Measurements from ENCODE around the gene RAB4B. TPM values are rescaled to one million over a fixed set of nuclear protein-coding genes. Genes with fewer than 3 reads are reported as not detected.

RAB4B gene
- total RNA-seq, 1 donor from 2014 or later, result 12.9 TPM

DNA sequence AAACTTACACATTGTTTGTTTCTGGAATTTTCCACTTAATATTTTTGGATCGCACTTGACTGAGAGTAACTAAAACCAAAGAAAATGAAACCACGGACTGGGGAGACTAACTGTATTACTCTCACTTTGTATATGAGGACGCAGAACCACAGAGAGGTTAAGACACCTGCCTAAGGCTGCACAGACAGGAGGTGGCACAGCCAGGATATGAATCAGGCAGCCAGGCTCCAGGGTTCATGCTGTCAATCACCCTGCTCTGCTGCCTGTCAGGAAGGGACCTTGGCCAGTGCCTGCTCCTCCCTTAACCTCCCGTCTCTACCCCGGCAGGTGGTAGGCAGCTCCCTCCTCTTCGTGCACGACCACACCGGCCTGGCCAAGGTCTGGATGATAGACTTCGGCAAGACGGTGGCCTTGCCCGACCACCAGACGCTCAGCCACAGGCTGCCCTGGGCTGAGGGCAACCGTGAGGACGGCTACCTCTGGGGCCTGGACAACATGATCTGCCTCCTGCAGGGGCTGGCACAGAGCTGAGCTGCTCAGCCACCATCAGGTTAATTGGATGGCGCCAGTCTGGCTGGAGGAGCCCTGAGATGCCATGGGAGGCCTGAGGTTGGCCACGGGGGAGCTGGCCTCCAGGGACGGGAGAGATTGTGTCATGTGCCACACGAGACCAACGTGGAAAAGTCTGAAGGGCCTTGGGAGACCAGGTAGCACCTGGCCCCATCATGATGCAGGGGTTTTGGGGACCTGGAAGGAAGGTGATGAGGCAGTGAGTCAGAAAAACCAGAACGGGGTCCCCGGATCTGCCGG lies 38.8 kb upstream of the RAB4B start:
- H3K9me3 Mint-ChIP-seq, result no peaks in the 10 kb centered on the region
- H3K27ac Mint-ChIP-seq, result no peak overlapping the region
- peaks cover 10% of the 10 kb centered on the region for H3K36me3 Mint-ChIP-seq
- Histone ChIP-seq H3K27ac (no peak overlapping the region), H3F3A (ENCODE audit: low read depth) (peaks cover 4% of the 10 kb centered on the region), H3K27me3 (no peaks in the 10 kb centered on the region), H3K4me2 (no peak overlapping the region), H3K36me3 (no peaks in the 10 kb centered on the region), H4K20me1 (ENCODE audit: low read depth) (no peaks in the 10 kb centered on the region), H3K79me2 (ENCODE audit: low read depth) (no peaks in the 10 kb centered on the region), H3K9me3 (ENCODE audit: low read depth) (no peaks in the 10 kb centered on the region), H2AFZ (replicated peaks) (no peak overlapping the region), H3K4me1 (no peaks in the 10 kb centered on the region), H3K4me3 (no peak overlapping the region), H3K9ac (no peak overlapping the region)
- no peak for DNase-seq (ENCODE audit: low spot score)
- no peak overlapping the region for H3K4me3 Mint-ChIP-seq
- TF ChIP-seq, protein P1, sequence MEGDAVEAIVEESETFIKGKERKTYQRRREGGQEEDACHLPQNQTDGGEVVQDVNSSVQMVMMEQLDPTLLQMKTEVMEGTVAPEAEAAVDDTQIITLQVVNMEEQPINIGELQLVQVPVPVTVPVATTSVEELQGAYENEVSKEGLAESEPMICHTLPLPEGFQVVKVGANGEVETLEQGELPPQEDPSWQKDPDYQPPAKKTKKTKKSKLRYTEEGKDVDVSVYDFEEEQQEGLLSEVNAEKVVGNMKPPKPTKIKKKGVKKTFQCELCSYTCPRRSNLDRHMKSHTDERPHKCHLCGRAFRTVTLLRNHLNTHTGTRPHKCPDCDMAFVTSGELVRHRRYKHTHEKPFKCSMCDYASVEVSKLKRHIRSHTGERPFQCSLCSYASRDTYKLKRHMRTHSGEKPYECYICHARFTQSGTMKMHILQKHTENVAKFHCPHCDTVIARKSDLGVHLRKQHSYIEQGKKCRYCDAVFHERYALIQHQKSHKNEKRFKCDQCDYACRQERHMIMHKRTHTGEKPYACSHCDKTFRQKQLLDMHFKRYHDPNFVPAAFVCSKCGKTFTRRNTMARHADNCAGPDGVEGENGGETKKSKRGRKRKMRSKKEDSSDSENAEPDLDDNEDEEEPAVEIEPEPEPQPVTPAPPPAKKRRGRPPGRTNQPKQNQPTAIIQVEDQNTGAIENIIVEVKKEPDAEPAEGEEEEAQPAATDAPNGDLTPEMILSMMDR (IDR thresholded peaks at IDR 0.05), result no peak
- TF ChIP-seq EZH2phosphoT487 (IDR thresholded peaks at IDR 0.05) (no peak), EZH2 (IDR thresholded peaks at IDR 0.05) (no peak)
- peaks cover 4% of the 10 kb centered on the region for H3K27me3 Mint-ChIP-seq (ENCODE audit: insufficient read depth, low read depth)
- H3K4me1 Mint-ChIP-seq, result no peaks in the 10 kb centered on the region

DNA sequence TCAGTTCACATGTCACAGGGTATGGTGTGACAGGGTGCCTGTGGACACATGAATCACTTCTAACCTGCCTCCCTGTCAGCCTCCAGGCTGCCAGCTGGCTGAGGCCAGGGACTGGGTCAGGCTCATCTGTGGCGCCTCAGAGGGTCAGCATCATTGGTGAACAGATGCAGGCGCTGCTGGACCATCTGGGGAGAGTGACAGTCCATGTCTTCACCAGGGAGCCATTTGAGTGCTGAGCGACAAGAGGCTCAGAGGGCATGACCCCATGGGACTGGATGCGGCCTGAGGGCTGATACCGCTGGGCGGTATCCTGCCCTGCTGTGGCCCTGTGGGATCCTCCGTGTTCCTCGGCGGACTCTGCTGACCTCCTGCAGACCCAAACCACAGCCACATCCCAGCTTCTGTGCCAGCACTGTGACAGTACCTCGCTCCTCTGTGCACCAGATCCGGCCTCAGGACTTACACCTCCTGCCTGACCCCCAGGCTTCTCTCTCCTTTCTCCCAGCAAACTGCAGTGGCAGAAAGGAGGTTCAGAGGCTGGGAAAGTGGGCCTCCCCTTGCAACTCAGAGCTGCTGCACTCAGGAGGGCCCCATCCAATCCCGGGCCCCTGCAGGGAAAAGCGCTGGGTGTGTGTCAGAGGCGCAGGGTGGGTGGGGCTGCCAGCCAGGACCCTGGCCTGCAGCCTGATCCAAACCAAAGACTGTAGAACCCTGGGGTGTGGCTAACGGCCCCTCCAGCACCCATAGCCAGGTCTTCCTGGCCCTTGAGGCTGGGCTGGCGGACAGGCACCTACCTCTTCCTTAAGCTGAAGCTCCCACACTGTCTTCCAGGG lies 38.0 kb upstream of the RAB4B start:
- H3K27ac ChIP-seq, result peak overlapping the region; percentile 37
- no peak overlapping the region for H3K9ac ChIP-seq
- no peaks in the 10 kb centered on the region for H3K79me2 ChIP-seq (ENCODE audit: low read depth)
- H3K9me3 Mint-ChIP-seq, result no peaks in the 10 kb centered on the region
- H3K36me3 ChIP-seq, result no peaks in the 10 kb centered on the region
- no peak overlapping the region for H3K4me3 Mint-ChIP-seq
- H3K9me3 ChIP-seq (ENCODE audit: low read depth), result no peaks in the 10 kb centered on the region
- H3F3A ChIP-seq (ENCODE audit: low read depth), result peaks cover 4% of the 10 kb centered on the region
- peaks cover 10% of the 10 kb centered on the region for H3K36me3 Mint-ChIP-seq
- no peaks in the 10 kb centered on the region for H3K4me1 Mint-ChIP-seq
- H2AFZ ChIP-seq (replicated peaks), result no peak overlapping the region
- no peaks in the 10 kb centered on the region for H4K20me1 ChIP-seq (ENCODE audit: low read depth)
- H3K4me1 ChIP-seq, result no peaks in the 10 kb centered on the region
- no peak overlapping the region for H3K4me2 ChIP-seq
- no peak overlapping the region for H3K27ac Mint-ChIP-seq
- no peak for DNase-seq (ENCODE audit: low spot score)
- H3K27me3 ChIP-seq, result no peaks in the 10 kb centered on the region
- TF ChIP-seq EZH2 (IDR thresholded peaks at IDR 0.05) (no peak), EZH2phosphoT487 (IDR thresholded peaks at IDR 0.05) (no peak)
- TF ChIP-seq, protein P1 (IDR thresholded peaks at IDR 0.05), result no peak
- H3K4me3 ChIP-seq, result no peak overlapping the region
- peaks cover 4% of the 10 kb centered on the region for H3K27me3 Mint-ChIP-seq (ENCODE audit: insufficient read depth, low read depth)

DNA sequence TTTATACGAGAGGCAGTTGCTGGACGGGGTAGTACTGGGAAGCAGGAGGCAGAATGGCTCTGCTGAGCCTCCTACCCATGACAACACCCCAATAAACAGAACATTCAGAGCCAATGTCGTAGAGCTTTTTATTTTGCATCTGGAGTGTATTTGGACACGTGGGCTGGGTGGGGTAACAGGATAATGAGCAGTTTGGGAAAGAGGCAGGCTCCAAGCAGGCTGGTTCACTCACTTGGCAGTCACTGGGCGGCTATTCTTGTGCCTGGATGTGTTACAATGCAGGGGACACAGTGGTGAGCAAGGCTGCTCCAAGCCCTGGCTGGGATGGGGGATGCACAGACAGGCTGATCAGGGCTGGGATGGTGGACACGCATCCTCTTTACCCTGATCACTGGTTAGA lies 37.3 kb upstream of the RAB4B start:
- peaks cover 4% of the 10 kb centered on the region for H3F3A ChIP-seq (ENCODE audit: low read depth)
- Mint-ChIP-seq H3K27me3 (ENCODE audit: insufficient read depth, low read depth) (peaks cover 4% of the 10 kb centered on the region), H3K27ac (peak overlapping the region; percentile 83), H3K4me3 (no peak overlapping the region), H3K4me1 (peaks cover 3% of the 10 kb centered on the region), H3K36me3 (peaks cover 6% of the 10 kb centered on the region), H3K9me3 (no peaks in the 10 kb centered on the region)
- no peaks in the 10 kb centered on the region for H3K27me3 ChIP-seq
- H4K20me1 ChIP-seq (ENCODE audit: low read depth), result no peaks in the 10 kb centered on the region
- TF ChIP-seq, protein P1 (IDR thresholded peaks at IDR 0.05), result no peak
- TF ChIP-seq EZH2phosphoT487 (IDR thresholded peaks at IDR 0.05), result no peak
- TF ChIP-seq EZH2 (IDR thresholded peaks at IDR 0.05), result no peak
- H3K9ac ChIP-seq, result no peak overlapping the region
- H3K9me3 ChIP-seq (ENCODE audit: low read depth), result no peaks in the 10 kb centered on the region
- H3K4me1 ChIP-seq, result no peaks in the 10 kb centered on the region
- H3K4me2 ChIP-seq, result no peak overlapping the region
- H3K79me2 ChIP-seq (ENCODE audit: low read depth), result no peaks in the 10 kb centered on the region
- no peak overlapping the region for H3K4me3 ChIP-seq
- peak overlapping the region; percentile 37 for H3K27ac ChIP-seq
- DNase-seq (ENCODE audit: low spot score), result no peak
- no peaks in the 10 kb centered on the region for H3K36me3 ChIP-seq
- H2AFZ ChIP-seq (replicated peaks), result no peak overlapping the region

Data from neural progenitor cell (in vitro differentiated cells).